HPDE6-E6E7 (cell line): ENCODE data around the gene ETV3.

Experiments
- DNase-seq: peaks from one replicate; pipeline ENCODE4 v3.0.0; 2011; ENCODE audit warnings: missing footprints; ENCODE audit errors: extremely low spot score

ETV3 gene

GRCh38 chr1:157139052-157139715, 989 bp upstream of the ETV3 start:
- DNase-seq: no peak

DNA sequence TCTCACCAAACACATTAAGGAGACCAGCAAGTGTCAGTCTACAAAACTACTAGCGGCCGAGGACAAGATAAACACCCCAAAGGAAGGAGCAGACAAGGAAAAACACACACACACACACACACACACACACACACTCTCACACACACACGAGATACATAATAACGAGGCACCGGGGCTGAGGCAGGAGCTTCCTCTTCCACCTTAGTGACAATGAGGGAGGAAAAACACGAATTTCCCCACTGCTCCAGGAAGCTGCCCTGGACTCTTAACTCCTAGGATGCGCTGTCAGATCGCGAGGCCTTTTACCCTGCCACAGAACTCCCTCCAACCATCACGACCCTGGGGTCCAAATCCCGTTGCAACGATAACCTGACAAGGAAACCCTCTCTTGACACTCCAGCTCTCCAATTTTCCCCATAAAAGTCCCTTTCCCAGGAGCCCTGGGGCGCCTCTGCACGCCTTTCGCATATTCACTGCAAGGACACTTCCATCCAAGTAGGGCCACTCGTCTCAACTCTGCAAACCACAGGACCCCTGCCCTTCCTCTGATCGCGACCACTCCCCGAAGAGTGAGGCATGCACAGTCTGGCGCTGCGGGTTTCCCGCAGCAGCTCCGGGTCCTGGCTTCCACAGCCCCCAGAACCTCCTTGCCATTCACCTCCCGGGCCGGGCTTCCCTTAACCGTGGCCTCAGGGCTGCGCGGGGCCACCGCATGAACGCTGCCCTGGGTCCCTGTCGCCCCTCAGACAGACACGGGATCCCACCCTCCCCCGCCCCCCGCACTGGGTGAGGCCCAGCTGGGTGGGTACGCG, 581 bp downstream of the ETV3 start:
- DNase-seq: no peak

DNA sequence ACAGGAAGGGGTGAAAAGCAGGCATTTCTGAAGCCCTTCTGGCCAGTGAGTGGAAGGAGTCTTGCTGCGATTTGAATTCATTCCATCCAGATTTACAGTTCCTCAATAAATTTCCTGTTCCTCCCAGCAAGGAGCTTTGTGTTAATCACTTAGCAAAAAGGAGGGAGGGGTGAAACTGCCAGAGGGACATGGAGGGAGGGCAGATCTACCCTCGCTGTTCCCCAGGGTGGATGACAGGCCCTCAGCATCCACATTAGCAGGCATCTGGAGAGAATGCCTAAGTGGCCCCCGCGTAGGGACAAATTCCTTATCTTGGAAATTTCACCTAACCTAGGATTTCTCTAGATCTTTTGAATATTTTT, 1.2 kb downstream of the ETV3 start:
- no peak for DNase-seq

GRCh38 chr1:157136133-157136532, 2.1 kb downstream of the ETV3 start:
- no peak for DNase-seq

GRCh38 chr1:157135646-157136045, 2.5 kb downstream of the ETV3 start:
- DNase-seq: no peak

DNA sequence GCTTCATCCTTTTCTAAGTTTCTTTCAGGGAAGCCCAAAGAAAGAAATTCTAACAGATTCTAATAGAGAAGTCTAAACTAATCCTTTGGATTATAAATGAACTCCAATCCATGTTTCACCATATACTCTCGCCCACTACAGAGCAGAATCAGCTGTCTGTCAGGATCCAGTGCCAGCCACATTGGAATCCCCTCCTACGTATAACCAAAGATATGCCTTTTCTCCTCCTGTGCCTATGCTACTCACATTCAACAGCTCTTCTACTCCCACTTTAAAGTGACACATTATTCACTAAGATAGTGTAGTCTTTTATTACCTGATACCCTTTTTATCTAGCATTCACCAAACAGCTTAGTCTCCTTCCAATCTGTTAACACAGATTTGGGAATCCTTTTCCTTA, 3.1 kb downstream of the ETV3 start:
- no peak for DNase-seq

GRCh38 chr1:157134442-157134841, 3.8 kb downstream of the ETV3 start:
- DNase-seq: no peak

DNA sequence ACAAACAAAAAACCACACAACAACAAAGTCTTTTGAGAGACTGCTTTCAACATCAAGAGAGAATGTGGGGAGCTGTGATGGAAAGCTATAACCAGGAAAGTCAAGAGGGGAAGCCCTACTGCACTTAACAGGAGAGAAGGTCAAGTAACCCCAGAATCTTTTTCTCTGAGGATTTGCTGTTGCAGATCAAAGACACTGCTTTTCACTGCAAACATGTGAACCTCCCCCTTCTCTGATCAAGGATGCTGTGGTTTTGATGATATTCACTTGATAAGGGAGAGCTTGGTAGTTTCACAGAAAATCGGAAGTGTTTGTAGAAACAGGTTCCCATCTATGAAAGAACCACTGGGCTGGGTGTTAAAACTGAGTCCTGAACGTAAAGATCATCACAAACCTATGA, 4.8 kb downstream of the ETV3 start:
- DNase-seq: no peak

DNA sequence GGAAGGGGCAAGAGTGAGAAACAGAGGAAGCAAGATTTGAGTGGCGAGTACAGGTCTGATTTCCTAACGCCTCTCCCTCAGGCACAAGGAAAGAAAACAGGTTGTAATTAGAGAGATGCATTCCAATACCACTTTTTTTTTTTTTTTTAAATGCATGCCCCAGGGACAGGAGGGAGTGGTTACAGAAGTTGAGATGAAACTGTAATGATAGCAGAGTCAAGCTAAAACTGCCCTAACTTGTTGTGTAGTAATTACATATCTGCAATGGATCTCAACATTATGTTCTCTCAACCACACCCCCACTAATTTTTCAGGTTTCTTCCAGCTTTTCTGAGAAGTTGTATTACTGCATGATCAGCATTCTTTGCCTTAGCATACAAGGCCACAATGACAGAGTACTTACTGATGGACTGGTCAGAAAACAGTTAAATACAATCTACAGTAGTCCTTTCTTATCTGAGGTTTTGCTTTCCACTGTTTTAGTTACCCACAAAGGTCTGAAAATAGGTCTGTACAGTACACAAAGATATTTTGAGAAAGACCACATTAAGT, 5.5 kb downstream of the ETV3 start:
- no peak for DNase-seq

DNA sequence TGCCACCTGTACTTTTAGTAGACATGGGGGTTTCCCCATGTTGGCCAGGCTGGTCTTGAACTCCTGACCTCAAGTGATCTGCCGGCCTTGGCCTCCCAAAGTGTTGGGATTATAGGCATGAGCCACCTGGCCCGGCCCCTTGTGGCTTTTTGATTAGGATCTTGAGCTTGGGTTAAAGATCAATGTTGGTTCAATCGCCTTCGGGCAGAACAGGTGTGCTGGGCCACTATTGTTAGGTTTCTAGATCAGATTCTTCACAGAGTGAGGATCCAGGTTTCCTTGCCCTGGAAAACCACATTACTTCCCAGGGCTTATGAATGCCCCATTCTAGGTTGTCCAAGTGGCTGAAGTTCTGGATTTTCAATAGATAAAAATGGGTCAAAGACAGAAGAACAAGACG, 6.1 kb downstream of the ETV3 start:
- no peak for DNase-seq

GRCh38 chr1:157131281-157131680, 6.9 kb downstream of the ETV3 start:
- no peak for DNase-seq

DNA sequence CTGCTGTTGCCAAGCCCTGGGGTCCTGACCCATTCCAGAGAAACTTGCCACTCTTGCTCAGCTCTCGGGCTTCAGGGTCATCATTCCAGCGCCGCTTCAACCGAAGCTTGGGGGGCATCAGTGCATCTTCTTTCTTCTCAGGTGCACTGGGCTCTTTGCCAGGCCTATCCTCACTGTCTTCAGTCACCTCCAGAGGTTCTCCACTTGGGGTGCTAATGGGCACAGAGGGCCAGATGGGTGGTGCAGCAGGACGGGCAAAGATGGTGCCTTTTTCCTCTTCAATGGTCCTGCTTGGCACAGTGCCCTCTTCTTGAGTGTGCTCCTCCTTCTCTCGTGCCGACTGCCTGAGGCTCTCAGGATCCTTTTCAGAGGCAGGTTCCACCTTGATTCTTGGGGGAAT, 13.3 kb downstream of the ETV3 start:
- no peak for DNase-seq

- no peak for DNase-seq
These were observed 18.7 kb downstream of the ETV3 start for GRCh38 chr1:157119448-157119847.

GRCh38 chr1:157119008-157119407, 19.2 kb downstream of the ETV3 start:
- no peak for DNase-seq

GRCh38 chr1:157117527-157118057, 20.6 kb downstream of the ETV3 start:
- no peak for DNase-seq

DNA sequence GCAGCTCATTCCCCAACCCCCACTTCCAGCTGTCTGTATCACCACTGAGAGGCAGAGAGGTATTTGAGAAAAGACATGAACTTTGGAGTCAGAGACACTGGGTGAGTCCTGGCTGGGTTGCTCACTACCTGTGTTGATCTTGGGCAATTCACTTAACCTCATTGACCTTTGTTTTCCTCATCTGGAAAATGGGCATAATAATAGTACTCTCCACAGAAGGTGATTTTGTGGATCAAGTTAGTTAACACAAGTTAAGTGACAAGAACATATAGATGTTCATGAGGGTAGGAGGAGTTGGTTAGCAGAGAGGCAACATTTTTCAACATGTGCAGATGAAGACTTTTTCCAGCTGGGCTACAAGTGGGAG, 21.5 kb downstream of the ETV3 start:
- no peak for DNase-seq

DNA sequence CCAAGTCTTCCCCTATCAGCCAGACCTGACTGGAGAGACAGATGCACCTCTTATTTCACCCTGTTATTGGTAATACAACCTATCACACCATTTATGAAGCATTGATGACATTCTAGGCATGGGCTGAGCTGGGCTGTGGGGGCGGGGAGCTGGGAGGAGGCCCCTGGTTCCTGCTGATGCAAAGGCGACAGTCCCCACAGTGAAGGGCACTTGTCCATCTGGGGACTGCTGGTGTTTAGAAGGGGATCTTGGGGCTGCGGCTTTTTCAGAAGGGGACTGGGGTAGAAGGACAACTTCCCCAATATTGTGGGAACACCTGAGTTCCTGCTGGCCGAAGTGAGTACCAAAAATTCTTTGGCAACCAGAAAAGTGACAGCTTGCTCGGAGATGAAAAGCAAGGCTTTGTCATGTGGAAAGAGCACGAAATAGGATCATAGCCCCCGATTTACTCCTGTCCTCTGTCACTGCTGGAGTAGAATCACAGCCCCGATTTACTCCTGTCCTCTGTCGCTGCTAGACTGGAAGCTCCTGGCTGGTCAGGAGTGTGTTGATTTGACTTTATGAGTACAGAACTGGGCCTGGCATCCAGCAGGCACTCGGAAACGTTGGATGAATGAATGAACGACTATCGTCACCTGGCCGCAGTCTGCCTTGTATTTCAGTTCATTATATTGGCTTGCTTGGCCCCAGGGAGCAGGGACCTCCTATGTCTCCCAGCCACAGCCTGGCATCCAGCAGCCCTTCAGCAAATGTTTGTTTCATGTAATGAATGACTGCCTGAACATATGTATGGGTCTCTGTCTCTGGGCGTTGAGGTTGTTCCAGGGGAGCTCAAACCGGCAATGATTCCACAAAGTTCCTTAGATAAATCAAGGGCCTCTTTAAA, 22.1 kb downstream of the ETV3 start:
- DNase-seq: no peak

DNA sequence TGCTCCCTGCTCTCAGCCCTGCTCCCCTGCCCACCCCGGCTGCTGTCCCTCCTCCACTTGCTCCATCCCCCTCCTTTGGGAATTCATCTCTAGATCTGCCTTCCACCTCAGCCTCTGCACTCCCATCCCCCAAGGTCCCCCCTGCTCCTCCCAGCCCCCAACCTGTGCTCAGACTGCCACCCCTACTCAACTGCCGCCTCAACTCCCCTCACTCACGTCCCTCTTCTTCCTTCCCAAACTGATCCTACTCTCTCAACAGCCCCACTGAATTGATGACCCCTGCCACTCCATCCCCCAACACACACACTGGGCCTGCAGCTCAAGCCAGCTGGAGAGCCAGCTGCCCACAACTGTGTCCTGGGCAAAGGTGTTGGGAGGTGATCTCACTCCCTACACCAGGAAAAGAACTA, 22.8 kb downstream of the ETV3 start:
- DNase-seq: no peak

GRCh38 chr1:157114183-157115121, 23.7 kb downstream of the ETV3 start:
- no peak for DNase-seq

GRCh38 chr1:157113631-157114030, 24.6 kb downstream of the ETV3 start:
- no peak for DNase-seq

- no peak for DNase-seq
These were observed 25.1 kb downstream of the ETV3 start for GRCh38 chr1:157113106-157113505.
